ENCODE results near the gene TMEM178B. TPM values are rescaled to one million over a fixed set of nuclear protein-coding genes. Genes with fewer than 3 reads are reported as not detected.

TMEM178B gene
- total and polyA plus RNA-seq, 9 of the 15 experiments (the other 6 are each of a cell fraction or from before 2014, with no cell fraction given): under 0.01 to 0.03 (median 0.01) TPM; not detected in 5

DNA sequence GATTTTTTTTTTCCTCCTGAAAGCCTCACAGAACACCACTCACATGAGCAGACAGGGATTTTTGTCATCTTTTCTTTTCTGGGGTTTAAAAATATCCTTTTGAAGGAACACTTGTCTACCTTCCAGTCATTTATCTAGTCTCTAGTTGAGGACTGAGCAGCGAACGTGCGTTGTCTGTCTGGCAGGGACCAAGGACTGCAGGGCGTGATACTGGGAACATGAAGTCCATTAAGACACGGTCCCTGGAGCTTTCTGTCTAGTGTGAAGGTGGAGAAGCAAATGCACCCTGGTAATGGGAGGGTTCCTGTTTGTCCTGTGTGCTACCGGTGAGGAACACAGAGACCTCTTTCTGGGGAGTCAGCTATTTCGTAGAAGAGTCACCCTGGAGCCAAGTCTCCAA is 207.4 kb downstream of the TMEM178B start:
- intact Hi-C loops (cut with micrococcal nuclease): no loop called here
- ChIA-PET CTCF (ENCODE audit: low intra/inter-chr PET ratio) (no interaction called here), POLR2A (no interaction called here)
- in situ Hi-C loops (cut with MboI): no loop called here
- Histone ChIP-seq H3K4me2 (ENCODE audit: insufficient read depth, low read length) (no peak overlapping the region), H3K4me3 (no peak overlapping the region), H2AFZ (ENCODE audit: low read depth, low read length) (no peak overlapping the region), H3K79me2 (ENCODE audit: control insufficient read depth, insufficient read depth, low read length) (no peaks in the 10 kb centered on the region), H3K4me1 (replicated peaks in 1 of 2; ENCODE audit: control insufficient read depth in 2 of 2, insufficient read depth in 2 of 2, low read length in 2 of 2) (no peaks in the 10 kb centered on the region), H3K27me3 (ENCODE audit: control insufficient read depth in 2 of 2, insufficient read depth in 2 of 2, low read length in 2 of 2) (peaks cover 8 to 13% of the 10 kb centered on the region in 2 experiments; a peak in 4 of 5 replicates), H3K9ac (ENCODE audit: insufficient read depth in 1 of 2, low read depth in 2 of 2, low read length in 2 of 2) (no peak overlapping the region), H3K36me3 (ENCODE audit: control insufficient read depth, insufficient read depth, low read length) (no peaks in the 10 kb centered on the region), H3K27ac (ENCODE audit: extremely low read depth, low read depth, low read length) (no peak overlapping the region), H3K9me3 (replicated peaks; ENCODE audit: control insufficient read depth, insufficient read depth, low read depth, low read length) (no peaks in the 10 kb centered on the region), H4K20me1 (replicated peaks; ENCODE audit: control insufficient read depth, insufficient read depth, low read length) (no peaks in the 10 kb centered on the region), H3K9me1 (ENCODE audit: control insufficient read depth, insufficient read depth, low read length) (no peaks in the 10 kb centered on the region)
- ATAC-seq: no peak
- FAIRE-seq: no peak
- no peak for TF ChIP-seq CEBPG (CRISPR knock-in tag; IDR thresholded peaks at IDR 0.05)
- no peak for TF ChIP-seq CEBPG (tag; conservative IDR thresholded peaks at IDR 0.05 in 1 of 2, IDR thresholded peaks at IDR 0.05 in 1 of 2)
- TF ChIP-seq C11orf30 (IDR thresholded peaks at IDR 0.05; ENCODE audit: low read depth): peak; percentile 6; the same call in 1 of the 2 replicates
- TF ChIP-seq CTBP1 (IDR thresholded peaks at IDR 0.05; ENCODE audit: borderline replicate concordance): no peak
- TF ChIP-seq IRF2 (CRISPR knock-in tag; IDR thresholded peaks at IDR 0.05): peak; percentile 48; the same call in 1 of the 2 replicates
- no peak for TF ChIP-seq CAMTA2 (CRISPR knock-in tag; conservative IDR thresholded peaks at IDR 0.05)
- peak; percentile 43; the same call in 1 of the 2 replicates for TF ChIP-seq ZNF316 (IDR thresholded peaks at IDR 0.05)
- TF ChIP-seq, protein P1, sequence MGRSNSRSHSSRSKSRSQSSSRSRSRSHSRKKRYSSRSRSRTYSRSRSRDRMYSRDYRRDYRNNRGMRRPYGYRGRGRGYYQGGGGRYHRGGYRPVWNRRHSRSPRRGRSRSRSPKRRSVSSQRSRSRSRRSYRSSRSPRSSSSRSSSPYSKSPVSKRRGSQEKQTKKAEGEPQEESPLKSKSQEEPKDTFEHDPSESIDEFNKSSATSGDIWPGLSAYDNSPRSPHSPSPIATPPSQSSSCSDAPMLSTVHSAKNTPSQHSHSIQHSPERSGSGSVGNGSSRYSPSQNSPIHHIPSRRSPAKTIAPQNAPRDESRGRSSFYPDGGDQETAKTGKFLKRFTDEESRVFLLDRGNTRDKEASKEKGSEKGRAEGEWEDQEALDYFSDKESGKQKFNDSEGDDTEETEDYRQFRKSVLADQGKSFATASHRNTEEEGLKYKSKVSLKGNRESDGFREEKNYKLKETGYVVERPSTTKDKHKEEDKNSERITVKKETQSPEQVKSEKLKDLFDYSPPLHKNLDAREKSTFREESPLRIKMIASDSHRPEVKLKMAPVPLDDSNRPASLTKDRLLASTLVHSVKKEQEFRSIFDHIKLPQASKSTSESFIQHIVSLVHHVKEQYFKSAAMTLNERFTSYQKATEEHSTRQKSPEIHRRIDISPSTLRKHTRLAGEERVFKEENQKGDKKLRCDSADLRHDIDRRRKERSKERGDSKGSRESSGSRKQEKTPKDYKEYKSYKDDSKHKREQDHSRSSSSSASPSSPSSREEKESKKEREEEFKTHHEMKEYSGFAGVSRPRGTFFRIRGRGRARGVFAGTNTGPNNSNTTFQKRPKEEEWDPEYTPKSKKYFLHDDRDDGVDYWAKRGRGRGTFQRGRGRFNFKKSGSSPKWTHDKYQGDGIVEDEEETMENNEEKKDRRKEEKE (IDR thresholded peaks at IDR 0.05; ENCODE audit: borderline replicate concordance in 1 of 2, control insufficient read depth in 1 of 2, low read depth in 2 of 2, low read length in 1 of 2): no peak
- TF ChIP-seq, protein P2, sequence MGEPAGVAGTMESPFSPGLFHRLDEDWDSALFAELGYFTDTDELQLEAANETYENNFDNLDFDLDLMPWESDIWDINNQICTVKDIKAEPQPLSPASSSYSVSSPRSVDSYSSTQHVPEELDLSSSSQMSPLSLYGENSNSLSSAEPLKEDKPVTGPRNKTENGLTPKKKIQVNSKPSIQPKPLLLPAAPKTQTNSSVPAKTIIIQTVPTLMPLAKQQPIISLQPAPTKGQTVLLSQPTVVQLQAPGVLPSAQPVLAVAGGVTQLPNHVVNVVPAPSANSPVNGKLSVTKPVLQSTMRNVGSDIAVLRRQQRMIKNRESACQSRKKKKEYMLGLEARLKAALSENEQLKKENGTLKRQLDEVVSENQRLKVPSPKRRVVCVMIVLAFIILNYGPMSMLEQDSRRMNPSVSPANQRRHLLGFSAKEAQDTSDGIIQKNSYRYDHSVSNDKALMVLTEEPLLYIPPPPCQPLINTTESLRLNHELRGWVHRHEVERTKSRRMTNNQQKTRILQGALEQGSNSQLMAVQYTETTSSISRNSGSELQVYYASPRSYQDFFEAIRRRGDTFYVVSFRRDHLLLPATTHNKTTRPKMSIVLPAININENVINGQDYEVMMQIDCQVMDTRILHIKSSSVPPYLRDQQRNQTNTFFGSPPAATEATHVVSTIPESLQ (CRISPR knock-in tag; IDR thresholded peaks at IDR 0.05): no peak
- DNase-seq (ENCODE audit: extremely low read depth in 1 of 4, low spot score in 3 of 4): no peak
- BruUV-seq (replicated peaks): no TSS peak
- WGBS (ENCODE audit: insufficient coverage, low coverage, missing lambda C conversion rate): under 1% methylated on average over 7 of the region's 7 CpGs
